ENCODE data around the gene ADSL.

- TF ChIP-seq POLR2A (IDR thresholded peaks at IDR 0.05; ENCODE audit: borderline replicate concordance, extremely low read depth, insufficient read depth, insufficient read length), result no peak
- no peak for TF ChIP-seq POLR2AphosphoS5 (IDR thresholded peaks at IDR 0.05; ENCODE audit: low read depth, low read length)
- TF ChIP-seq SIN3A (IDR thresholded peaks at IDR 0.05; ENCODE audit: low read depth), result no peak
- TF ChIP-seq ZNF274 (IDR thresholded peaks at IDR 0.05; ENCODE audit: low read depth, low read length), result no peak
- no peak for TF ChIP-seq CTCF (IDR thresholded peaks at IDR 0.05 in 2 of 3, conservative IDR thresholded peaks at IDR 0.05 in 1 of 3; ENCODE audit: borderline replicate concordance in 1 of 3, insufficient read depth in 1 of 3, low read depth in 2 of 3, low read length in 2 of 3)
- TF ChIP-seq, protein P1, sequence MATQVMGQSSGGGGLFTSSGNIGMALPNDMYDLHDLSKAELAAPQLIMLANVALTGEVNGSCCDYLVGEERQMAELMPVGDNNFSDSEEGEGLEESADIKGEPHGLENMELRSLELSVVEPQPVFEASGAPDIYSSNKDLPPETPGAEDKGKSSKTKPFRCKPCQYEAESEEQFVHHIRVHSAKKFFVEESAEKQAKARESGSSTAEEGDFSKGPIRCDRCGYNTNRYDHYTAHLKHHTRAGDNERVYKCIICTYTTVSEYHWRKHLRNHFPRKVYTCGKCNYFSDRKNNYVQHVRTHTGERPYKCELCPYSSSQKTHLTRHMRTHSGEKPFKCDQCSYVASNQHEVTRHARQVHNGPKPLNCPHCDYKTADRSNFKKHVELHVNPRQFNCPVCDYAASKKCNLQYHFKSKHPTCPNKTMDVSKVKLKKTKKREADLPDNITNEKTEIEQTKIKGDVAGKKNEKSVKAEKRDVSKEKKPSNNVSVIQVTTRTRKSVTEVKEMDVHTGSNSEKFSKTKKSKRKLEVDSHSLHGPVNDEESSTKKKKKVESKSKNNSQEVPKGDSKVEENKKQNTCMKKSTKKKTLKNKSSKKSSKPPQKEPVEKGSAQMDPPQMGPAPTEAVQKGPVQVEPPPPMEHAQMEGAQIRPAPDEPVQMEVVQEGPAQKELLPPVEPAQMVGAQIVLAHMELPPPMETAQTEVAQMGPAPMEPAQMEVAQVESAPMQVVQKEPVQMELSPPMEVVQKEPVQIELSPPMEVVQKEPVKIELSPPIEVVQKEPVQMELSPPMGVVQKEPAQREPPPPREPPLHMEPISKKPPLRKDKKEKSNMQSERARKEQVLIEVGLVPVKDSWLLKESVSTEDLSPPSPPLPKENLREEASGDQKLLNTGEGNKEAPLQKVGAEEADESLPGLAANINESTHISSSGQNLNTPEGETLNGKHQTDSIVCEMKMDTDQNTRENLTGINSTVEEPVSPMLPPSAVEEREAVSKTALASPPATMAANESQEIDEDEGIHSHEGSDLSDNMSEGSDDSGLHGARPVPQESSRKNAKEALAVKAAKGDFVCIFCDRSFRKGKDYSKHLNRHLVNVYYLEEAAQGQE (IDR thresholded peaks at IDR 0.05; ENCODE audit: low read depth), result no peak
- TF ChIP-seq EZH2 (IDR thresholded peaks at IDR 0.05), result no peak
Measured at GRCh38 chr22:40323681-40324171, 22.6 kb upstream of the ADSL start.

Data from HCT116 (cell line).